Glutamatergic neuron (in vitro differentiated cells): Measurements from ENCODE around the gene CDC42BPG. TPM values are rescaled to one million over a fixed set of nuclear protein-coding genes. Genes with fewer than 3 reads are reported as not detected.

ENCODE experiments used
- DNase-seq: peaks from one replicate; pipeline ENCODE4 v3.0.0; 2022
- H3K27ac Mint-ChIP-seq: one replicate; pipeline ENCODE4 v1.8.0; 2020; ENCODE audit warnings: mild to moderate bottlenecking, mixed read lengths, inconsistent platforms; ENCODE audit not compliant: unreplicated experiment
- H3K27me3 Mint-ChIP-seq: one replicate; pipeline ENCODE4 v1.8.0; 2020; ENCODE audit warnings: mild to moderate bottlenecking, moderate library complexity, mixed read lengths, inconsistent platforms; ENCODE audit not compliant: unreplicated experiment
- H3K36me3 Mint-ChIP-seq: one replicate; pipeline ENCODE4 v1.8.0; 2020; ENCODE audit warnings: mild to moderate bottlenecking, mixed read lengths, inconsistent platforms; ENCODE audit not compliant: unreplicated experiment
- H3K4me1 Mint-ChIP-seq: one replicate; pipeline ENCODE4 v1.8.0; 2020; ENCODE audit warnings: mild to moderate bottlenecking, low read depth, mixed read lengths, inconsistent platforms; ENCODE audit not compliant: unreplicated experiment
- H3K4me3 Mint-ChIP-seq: one replicate; pipeline ENCODE4 v1.8.0; 2020; ENCODE audit warnings: mild to moderate bottlenecking, mixed read lengths, inconsistent platforms; ENCODE audit not compliant: unreplicated experiment
- H3K9me3 Mint-ChIP-seq: one replicate; pipeline ENCODE4 v1.8.0; 2020; ENCODE audit warnings: mild to moderate bottlenecking, moderate library complexity, mixed read lengths, inconsistent platforms; ENCODE audit not compliant: unreplicated experiment
- CTCF ChIP-seq: fragments of 200-600 bp; sonication (generic); IDR thresholded peaks from one replicate; pipeline ENCODE4 v1.5.0; 2021; ENCODE audit not compliant: partially characterized antibody, unreplicated experiment
- total RNA-seq: library from RNA; stranded (reverse); fragmentation: NEBNext Ultra II Directional; extraction: Animal tissue kit (Norgen Biotek cat#: 25700); gene quantifications from one replicate; pipeline ENCODE4 v1.2.1, GENCODE V29; 2021; ENCODE audit not compliant: unreplicated experiment

Gene CDC42BPG
- total RNA-seq, 1 donor from 2014 or later, result 2.3 TPM

- no peak for DNase-seq
- Mint-ChIP-seq H3K4me3 (peak overlapping the region; percentile 82), H3K4me1 (peaks cover 29% of the 10 kb centered on the region), H3K36me3 (no peaks in the 10 kb centered on the region), H3K9me3 (peaks cover 5% of the 10 kb centered on the region), H3K27me3 (no peaks in the 10 kb centered on the region), H3K27ac (peak overlapping the region; percentile 64)
- no peak for TF ChIP-seq CTCF
Observed at GRCh38 chr11:64871492-64871891, 27.0 kb upstream of the CDC42BPG start.

- Mint-ChIP-seq H3K4me3 (peak overlapping the region; percentile 82), H3K36me3 (no peaks in the 10 kb centered on the region), H3K27ac (peak overlapping the region; percentile 64), H3K9me3 (peaks cover 5% of the 10 kb centered on the region), H3K27me3 (no peaks in the 10 kb centered on the region), H3K4me1 (peaks cover 25% of the 10 kb centered on the region)
- no peak for TF ChIP-seq CTCF
- DNase-seq, result no peak
Observed at GRCh38 chr11:64870893-64871466, 26.5 kb upstream of the CDC42BPG start.

- no peak for DNase-seq
- Mint-ChIP-seq H3K4me1 (peaks cover 21% of the 10 kb centered on the region), H3K27ac (no peak overlapping the region), H3K27me3 (no peaks in the 10 kb centered on the region), H3K36me3 (no peaks in the 10 kb centered on the region), H3K9me3 (peaks cover 7% of the 10 kb centered on the region), H3K4me3 (peak overlapping the region; percentile 57)
- TF ChIP-seq CTCF, result no peak
Observed at GRCh38 chr11:64870176-64870892, 25.9 kb upstream of the CDC42BPG start.

- Mint-ChIP-seq H3K27me3 (no peaks in the 10 kb centered on the region), H3K36me3 (no peaks in the 10 kb centered on the region), H3K4me1 (peaks cover 19% of the 10 kb centered on the region), H3K9me3 (peaks cover 7% of the 10 kb centered on the region), H3K4me3 (no peak overlapping the region), H3K27ac (no peak overlapping the region)
- DNase-seq, result peak; percentile 71
- peak; percentile 33 for TF ChIP-seq CTCF
Observed at GRCh38 chr11:64869571-64870175, 25.2 kb upstream of the CDC42BPG start.
